Pulmonary artery endothelial cell (primary cell): Measurements from ENCODE around the gene THTPA. TPM values are rescaled to one million over a fixed set of nuclear protein-coding genes. Genes with fewer than 3 reads are reported as not detected.
"Not testable (repeated sequence)": the region's sequence is repeated elsewhere in the genome, so short reads cannot be mapped to it uniquely, and the experiment has no call there.

Experiments
- DNase-seq: peaks from one replicate; pipeline ENCODE4 v3.0.0-alpha.2; 2011; ENCODE audit warnings: low read depth, low spot score
- total RNA-seq: library from RNA; depleted of rRNA; stranded (reverse); fragments of >200 nt; gene quantifications from 2 replicates; pipeline ENCODE4 v1.2.3, GENCODE V29; 2014

Gene THTPA
- total RNA-seq, 1 donor from 2014 or later: 12.2 TPM

DNA sequence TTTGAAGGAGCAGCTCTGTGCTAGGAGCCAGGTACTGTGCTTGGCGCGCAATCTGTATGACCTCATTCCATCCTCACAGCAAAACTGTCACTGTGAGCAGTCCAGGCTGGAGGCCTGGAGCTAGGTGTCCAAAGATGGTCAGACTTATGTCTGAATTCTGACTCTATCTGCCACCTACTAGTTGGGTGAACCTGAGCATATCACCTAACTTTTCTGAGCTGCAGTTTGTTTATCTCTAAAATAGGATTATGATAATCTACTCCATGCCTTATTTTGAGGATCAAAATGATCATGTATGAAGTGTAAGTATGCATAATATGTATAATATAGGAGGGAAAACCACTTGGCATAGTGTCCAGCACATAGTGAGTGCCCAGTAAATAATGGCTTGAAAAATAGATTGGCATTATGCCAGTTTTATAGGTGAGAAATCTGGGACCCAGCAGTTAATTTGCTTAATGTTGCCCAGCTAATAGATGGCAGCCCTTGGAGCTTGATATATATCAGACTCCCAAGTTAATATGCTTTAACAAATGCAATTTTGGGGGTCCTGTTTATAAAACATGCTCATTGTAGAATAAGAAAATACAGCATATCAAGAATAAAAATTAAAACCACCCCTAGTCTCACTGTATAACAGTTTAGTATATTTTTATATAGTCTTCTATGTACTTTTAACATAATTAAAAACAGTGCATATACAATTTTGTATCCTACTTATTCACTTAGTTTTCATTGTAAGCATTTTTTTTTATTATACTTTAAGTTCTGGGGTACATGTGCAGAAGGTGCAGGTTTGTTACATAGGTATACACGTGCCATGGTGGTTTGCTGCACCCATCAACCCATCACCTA lies 27.1 kb downstream of the THTPA start:
- no peak for DNase-seq

DNA sequence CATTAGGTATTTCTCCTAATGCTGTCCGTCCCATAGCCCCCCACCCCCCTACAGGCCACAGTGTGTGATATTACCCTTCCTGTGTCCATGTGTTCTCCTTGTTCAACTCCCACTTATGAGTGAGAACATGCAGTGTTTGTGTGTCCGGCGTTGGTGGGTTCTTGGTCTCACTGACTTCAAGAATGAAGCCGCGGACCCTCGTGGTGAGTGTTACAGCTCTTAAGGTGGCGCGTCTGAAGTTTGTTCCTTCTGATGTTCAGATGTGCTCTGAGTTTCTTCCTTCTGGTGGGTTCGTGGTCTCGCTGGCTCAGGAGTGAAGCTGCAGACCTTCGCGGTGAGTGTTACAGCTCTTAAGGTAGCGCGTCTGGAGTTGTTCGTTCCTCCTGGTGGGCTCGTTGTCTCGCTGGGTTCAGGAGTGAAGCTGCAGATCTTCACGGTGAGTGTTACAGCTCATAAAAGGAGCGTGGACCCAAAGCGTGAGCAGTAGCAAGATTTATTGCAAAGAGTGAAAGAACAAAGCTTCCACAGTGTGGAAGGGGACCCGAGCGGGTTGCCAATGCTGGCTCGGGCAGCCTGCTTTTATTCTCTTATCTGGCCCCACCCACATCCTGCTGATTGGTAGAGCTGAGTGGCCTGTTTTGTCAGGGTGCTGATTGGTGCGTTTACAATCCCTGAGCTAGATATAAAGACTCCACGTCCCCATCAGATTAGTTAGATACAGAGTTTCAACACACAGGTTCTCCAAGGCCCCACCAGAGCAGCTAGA lies 27.9 kb downstream of the THTPA start:
- not testable (repeated sequence) for DNase-seq

DNA sequence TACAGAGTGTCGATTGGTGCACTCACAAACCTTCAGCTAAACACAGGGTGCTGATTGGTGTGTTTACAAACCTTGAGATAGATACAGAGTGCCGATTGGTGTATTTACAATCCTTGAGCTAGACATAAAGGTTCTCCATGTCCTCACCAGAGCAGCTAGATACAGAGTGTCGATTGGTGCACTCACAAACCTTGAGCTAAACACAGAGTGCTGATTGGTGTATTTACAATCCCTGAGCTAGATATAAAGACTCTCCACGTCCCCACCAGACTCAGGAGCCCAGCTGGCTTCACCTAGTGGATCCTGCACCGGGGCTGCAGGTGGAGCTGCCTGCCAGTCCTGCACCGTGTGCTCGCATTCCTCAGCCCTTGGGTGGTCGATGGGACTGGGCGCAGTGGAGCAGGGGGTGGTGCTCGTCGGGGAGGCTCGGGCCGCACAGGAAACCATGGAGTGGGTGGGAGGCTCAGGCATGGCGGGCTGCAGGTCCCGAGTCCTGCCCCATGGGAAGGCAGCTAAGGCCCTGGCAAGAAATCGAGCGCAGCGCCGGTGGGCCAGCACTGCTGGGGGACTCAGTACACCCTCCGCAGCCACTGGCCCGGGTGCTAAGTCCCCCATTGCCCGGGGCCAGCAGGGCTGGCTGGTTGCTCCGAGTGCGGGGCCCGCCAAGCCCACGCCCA lies 28.6 kb downstream of the THTPA start:
- not testable (repeated sequence) for DNase-seq

GRCh38 chr14:23588884-23589598 lies 33.0 kb downstream of the THTPA start:
- peak; percentile 54 for DNase-seq

GRCh38 chr14:23589606-23590005 lies 33.5 kb downstream of the THTPA start:
- DNase-seq: no peak

DNA sequence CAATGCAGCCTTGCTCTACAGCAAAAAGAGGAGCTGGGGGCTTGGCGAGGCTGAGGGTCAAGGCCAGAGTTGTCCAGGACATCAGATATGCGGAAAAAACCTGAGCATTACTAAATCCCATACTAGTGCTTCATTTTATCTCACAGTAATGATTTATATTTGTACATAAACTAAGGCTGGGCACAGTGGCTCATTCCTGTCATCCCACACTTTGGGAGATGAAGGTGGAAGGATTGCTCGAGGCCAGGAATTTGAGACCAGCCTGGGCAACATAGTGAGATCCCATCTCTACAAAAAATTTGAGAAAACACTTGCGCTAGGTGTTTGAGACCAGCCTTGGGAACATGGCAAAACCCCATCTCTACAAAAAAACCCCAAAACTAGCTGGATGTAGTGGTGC lies 34.1 kb downstream of the THTPA start:
- DNase-seq: no peak

DNA sequence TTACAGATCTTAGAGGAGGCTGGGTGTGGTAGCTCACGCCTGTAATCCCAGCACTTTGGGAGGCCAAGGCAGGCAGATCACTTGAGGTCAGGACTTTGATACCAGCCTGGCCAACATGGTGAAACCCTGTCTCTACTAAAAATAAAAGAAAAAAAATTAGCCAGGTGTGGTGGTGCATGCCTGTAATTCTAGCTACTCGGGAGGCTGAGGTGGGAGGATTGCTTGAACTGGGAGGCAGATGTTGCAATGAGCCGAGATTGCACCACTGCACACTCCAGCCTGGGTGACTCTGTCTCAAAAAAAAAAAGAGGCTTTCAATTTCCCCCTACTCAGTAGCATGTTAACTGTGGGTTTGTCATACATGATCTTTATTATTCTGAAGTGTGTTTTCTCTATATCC lies 38.1 kb downstream of the THTPA start:
- not testable (repeated sequence) for DNase-seq

DNA sequence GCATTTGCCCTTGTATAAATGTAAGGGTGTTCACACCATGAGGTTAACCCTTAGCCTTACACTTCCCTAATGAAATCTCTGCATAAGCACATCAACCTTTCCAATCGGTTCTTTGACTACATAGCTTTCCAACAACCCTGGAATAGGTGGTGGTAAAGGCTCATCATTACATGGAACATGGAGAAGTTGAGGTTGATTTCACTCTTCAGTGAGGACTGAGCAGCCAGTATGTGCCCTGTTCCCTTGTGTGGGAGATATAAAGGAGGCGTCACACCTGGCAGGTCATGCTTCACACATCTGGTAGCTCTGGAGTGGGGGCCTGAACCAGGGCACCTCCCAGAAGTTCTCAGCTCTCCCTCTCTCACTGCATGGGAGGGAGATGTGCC lies 44.2 kb downstream of the THTPA start:
- DNase-seq: no peak

DNA sequence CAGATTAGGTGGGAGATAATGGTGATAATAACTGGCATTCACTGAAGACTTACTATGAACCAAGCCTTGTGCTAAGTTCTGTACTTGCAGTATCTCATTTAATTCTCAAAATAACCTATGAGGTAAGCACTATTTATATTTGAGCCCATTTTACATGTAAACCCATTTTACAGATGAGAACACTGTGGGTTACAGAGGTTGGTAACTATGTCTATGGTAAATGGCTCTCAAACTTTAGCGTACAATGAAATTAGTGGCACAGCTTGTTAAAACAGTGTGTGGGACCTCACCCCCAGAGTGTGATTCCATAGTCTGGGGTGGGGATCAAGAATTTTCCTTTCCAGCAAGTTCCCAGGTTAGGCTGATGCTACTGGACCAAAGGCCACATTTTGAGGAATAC lies 44.7 kb downstream of the THTPA start:
- DNase-seq: no peak

DNA sequence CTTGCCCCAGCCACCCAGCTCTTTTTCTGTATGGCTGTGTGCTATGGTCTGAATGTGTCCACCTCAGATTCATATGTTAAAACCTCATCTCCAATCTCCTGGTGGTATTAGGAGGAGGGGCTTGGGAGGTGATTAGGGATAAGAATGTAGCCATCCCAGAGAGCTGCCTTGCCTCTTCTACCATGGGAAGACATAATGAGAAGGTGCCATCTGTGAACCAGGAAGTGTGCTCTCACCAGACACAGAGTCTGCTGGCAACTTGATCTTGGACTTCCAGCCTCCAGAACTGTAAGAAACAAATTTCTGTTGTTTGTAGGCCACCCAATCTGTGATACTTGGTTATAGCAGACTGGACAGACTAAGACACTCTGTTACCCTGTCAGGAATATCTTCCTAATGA lies 45.4 kb downstream of the THTPA start:
- DNase-seq: no peak

DNA sequence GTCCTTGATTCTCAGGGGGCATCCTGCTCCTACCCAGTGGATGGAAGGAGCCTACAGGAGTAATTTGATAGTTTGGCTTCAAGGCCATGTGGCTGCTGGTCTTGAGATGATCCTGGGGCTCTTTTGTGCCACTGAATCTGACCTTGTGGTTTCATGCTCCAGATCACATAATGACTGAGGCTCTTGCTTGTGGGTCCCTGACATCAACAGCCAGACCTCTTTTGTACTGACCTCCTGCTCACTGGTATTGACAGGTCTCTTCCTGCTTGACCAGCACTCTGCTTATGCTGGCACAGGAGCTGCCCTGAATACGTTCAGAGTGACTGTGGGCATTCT lies 45.7 kb downstream of the THTPA start:
- DNase-seq: no peak

DNA sequence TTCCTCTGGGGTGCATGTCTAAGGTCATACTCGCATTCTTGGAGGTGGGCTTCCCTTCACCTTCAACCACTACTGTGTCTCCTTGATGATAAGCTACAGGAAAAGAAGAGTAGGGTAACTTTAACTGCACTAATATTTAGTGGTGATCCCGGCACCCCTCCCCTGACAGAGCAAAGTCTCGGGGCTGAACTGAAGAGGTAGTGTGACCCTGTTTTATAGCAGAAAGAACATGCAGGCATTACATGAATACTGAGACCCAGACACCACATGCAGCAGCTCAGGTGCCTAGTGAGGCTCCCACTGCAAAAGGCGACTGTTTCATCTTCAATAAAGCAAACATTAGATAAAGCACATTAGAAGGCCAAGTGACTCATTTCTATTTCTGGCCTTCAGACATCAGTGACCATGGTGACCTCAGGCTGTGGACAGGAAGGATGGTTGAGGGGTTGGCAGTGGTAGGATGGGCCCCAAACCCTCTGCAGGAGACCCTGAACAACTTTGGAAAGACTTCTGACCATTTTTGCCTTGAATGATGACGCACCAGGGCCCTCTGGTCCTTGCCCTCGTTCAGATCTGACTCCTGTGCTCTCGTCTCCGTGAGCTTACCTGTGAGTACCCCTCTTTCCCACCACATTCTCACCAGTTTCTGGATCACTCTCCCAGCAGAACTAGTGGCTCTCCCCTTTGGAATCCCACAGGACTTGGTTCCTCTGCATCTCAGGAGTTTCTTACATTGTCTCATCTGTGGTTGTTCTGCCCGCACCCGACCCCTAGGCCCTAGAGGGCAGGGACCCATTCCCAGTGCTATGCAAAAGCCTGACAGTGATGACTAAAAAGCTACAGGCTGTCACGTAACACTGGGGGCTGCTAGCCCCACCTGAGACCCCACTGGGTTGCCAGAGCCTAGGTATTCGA lies 46.4 kb downstream of the THTPA start:
- no peak for DNase-seq

DNA sequence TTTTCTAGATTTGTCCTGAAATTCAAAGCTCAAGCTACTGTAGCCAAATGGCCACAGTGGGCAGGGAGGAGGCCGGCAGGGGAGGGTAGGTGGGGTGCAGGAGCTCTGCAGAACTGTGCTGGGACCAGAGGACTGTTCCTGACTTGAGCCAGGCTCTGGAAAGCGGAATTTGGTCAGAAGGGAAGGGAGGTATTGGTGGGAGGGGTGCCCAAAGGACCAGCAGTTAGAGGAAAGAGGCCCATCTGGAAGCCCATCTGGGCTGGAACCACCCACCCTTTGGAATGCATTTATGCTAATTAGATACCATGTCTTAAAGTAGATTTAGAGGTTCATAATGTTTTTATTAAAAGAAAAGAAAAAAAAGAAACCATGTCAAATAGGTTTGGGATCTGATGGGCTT lies 47.0 kb downstream of the THTPA start:
- no peak for DNase-seq

GRCh38 chr14:23604148-23604547 lies 48.1 kb downstream of the THTPA start:
- DNase-seq: no peak

DNA sequence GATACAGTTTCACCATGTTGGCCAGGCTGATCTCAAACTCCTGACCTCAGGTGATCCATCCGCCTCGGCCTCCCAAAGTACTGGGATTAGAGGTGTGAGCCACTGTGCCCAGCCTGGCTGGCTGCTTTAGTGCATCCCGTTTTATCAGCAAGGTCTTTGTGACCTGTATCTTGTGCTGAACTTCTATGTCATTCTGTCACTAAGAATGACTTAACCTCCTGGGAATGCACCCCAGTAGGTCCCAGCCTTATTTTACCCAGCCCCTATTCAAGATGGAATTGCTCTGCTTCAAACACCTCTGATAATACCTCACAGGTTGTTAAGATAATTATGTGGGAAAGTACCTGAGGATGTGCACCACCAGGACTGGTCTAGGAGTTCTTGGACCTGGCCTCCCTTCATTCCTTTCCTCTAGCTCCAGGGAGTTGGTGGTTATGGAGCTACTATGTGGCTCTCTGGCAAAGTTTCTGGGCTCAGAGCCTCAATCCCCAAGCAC lies 48.7 kb downstream of the THTPA start:
- no peak for DNase-seq

GRCh38 chr14:23605931-23606585 lies 50.0 kb downstream of the THTPA start:
- no peak for DNase-seq

DNA sequence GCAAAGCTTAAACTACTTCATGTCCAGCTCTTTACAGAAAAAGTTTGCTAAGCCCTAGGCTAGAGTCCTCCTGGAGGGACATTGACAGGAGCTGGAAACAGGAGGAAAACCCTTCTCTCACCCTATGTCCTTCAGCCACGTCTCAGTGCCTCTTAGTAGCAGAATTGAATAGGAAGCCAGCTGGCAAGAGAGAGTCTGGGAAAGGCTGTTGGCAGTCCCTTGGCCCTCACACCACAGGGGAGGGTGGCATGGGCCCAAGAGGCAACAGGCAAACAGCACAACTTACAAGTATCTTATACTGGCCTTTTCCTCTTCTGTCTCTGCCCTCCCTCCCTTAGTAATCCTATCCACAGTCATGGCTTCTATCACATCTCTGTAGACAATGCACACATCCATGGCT lies 52.4 kb downstream of the THTPA start:
- no peak for DNase-seq

DNA sequence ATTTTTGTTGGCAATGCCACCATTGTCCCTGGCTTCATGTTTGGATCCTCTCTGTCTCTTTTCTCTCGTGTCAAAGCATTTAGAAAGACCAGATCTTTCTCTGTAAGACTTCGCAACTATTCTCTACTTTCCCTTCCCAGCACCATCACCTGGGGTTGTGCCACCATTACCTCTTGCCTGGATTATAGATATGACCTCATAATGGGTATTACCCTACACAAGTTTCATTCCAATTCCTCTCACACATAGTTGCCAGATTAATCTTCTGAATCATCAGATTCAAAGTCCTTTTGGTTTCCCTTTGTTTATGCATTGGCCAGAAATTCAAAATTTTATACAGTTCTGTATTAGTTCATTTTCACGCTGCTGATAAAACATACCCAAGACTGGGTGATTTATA lies 52.9 kb downstream of the THTPA start:
- DNase-seq: no peak

GRCh38 chr14:23609411-23610089 lies 53.5 kb downstream of the THTPA start:
- DNase-seq: not testable (repeated sequence)
